Stimulated activated CD8-positive, alpha-beta memory T cell treated with anti-CD3 and anti-CD28 coated beads, Interleukin-12 subunit alpha, Interleukin-12 subunit beta, amount 100 ng/mL, for 4 hours (primary cell): Measurements from ENCODE around the gene DCC.

Experiments used
- DNase-seq: peaks from one replicate; pipeline ENCODE4 v3.0.0-alpha.2; 2020; ENCODE audit warnings: low read depth

The DCC gene

DNA sequence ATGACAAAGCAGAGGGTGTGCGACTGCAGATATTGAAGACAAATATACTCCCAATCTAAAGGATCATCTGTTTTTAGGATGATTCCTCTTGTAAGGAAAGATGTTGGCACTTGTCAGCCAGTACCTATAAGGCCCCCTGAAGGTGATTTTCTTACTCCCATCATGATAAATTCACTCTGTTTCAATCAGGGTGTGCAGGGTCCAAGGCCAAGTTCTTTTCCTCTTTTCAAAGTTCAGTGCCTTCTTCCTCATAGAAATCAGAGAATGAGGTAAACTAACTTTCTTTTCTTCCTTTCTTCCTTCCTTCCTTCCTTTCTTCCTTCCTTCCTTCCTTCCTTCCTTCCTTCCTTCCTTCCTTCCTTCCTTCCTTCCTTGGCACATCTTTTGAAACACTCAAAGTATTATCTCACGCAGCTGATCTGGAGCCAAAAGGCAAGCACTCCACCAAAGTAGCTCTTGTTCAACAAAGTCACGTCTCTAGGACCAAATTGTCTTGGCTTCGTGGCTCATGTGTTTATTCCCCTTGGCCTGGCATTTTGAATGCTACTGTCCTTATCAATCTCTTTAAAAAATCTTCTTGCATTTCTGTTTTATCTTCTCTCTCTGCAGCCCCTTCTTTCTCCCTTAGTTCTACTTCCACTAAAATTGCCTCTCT, 87.7 kb downstream of the DCC start:
- DNase-seq: no peak

DNA sequence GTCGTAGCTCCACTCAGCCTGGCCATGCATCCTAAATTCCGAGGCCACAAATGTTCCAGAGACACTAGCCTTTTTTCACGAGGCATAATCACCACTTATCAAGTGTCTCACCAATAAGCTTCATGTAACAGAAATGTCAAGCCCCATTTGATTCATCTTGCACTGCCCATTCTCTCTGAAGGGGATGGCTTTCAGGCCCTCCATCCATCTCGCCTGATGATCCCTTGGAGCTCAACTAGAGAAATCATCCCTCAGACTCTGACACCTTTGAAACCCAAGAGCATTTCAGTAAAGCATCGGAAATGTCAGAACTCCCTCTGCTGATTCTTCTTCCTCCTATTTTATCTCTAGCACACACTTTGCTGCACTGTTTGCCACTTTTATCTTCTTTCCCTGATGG, 91.7 kb downstream of the DCC start:
- DNase-seq: no peak

DNA sequence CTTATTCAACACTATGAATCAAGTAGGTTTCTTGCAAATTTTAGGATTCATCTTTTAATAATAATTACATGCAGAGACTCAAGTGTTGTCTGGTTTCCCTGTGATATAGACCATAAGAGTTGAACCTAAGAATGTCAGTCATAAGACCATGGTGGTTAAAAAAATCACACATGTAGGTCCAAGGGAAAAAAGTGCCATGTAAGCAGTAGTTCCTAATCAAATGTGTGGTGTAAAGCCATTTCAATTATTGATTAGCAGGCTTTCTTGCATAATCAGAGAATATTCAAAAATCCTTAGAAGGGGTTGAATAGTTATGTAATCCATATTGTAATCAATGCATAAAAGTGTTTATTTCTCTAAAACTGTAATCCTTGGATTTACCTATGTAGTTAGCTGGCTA, 93.8 kb downstream of the DCC start:
- DNase-seq: no peak

DNA sequence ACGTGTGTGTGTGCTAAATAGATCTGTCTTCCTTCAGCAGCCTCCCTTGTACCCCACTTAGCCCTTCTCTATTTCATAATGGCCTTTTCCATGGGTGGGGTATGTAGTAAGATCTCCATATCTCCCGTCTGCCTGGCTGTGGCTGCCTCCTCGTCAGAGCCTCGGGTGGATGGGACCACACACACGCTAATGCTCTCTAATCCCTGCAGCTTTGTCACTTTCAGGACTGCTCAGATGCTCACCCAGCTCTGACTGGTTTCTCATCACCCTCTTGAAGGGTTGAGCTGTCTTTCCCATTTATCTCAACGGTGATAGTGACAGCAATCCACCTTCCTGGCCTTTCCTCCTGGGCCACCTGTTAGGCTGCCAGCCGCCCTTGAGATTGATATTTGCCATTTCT, 95.3 kb downstream of the DCC start:
- no peak for DNase-seq

DNA sequence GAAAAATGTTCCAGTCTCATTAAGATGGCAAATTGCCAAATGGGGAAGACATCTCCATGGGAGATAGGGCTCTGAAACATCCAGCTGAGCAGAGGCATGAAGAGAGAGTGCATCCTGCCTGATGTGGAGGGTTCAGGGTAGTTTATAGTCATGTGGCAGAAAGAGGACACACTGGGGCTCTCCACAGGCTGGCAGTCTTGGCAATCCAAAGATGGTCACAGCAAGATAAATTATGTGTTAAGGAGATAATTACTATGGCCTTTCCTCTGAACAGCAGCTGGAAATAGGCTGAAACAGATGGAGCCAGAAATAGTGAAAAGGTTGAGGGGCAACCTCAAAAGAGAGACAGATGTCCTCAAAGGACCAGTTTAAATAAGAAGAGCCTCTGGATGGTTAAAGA, 97.2 kb downstream of the DCC start:
- DNase-seq: no peak

DNA sequence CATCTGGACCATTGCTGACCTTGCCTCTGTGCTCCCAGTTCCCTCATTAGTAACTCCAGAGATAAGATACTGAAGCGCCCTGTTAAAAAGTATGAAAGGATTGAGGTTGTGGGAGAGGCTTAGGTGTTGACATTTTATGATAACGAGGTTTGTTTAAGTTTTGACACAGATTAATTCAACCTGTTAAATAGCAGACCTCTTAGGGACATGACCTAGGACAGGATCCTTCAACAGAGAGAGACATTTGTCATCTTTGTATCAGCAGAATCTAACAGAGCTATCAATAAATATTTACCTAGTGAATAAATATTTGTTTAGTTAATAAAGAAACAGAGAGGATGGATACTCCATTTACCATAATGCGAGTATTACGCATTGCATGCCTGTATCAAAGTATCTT, 99.5 kb downstream of the DCC start:
- no peak for DNase-seq

DNA sequence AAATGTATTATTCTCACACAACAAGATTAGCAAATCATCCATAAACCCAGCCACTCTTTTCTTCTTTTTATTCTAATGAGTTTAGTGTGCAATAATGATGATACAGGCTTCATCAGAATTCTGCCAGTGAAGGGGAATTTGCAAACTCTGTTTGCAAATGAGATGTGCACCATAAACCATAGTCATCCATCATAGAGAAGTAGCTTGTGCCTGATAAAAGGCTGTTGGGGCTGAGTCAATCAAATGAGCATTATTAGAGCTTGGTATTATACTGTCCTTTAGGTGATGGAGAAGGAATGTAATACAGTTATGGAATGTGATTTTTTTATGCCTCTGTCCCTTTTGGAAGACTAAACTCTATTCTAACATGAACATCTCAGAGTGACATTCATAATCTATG, 101.8 kb downstream of the DCC start:
- no peak for DNase-seq

DNA sequence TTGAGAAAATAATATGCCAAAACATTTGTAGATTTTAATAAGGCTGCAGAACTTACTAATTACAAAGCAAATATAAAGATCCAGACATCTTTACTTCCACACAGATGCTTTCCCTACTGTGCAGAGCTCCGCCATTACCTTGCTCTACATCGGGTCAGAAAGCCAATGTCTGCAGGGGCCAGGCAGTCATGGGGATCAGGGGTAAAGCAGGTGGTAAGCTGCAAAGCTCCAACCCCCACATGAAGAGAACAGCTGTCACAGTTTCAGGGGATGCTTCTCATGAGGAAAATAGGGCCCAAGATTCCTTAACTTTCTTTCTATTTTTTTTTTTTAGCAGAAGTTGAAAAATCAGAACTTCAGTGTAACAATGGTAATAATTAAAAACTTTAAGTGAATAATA, 102.7 kb downstream of the DCC start:
- DNase-seq: no peak

DNA sequence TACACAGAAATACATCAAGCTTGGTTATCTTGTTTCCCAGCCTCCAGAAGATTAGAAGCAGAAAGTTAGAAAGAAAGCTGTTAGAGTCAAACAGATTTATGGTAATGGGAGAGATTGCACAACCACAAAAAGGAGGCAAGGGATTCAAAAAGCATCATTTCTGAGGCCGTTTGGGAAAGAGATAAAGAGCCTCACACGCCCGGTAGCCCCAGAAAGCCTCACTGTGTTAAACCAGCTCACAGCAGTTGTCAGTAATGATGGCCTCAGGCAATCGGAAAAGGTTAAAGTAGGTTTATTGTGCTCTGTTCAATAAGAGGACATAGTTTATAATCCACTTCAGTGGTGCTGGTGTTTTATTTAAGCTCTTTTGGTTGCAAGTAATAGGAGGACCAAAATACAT, 111.3 kb downstream of the DCC start:
- no peak for DNase-seq

DNA sequence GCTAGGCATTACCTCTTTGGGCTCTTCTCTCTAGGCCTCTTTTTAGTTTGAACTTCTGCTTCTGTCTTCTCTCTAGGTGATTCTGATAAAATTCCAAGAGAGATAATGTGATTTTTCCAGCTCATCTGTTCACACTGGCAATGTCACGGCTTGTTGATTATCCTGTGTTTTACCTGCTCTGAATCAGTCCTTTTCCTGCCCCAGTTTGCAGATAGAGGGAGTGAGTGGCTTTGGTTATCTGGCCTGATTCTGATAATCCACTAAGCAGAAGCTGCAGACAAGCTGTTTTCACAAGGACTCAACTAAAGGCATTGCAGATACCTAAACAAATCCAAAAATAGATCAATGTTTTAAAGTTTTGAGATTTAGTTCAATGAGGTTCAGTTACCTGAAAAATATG, 111.9 kb downstream of the DCC start:
- DNase-seq: no peak

DNA sequence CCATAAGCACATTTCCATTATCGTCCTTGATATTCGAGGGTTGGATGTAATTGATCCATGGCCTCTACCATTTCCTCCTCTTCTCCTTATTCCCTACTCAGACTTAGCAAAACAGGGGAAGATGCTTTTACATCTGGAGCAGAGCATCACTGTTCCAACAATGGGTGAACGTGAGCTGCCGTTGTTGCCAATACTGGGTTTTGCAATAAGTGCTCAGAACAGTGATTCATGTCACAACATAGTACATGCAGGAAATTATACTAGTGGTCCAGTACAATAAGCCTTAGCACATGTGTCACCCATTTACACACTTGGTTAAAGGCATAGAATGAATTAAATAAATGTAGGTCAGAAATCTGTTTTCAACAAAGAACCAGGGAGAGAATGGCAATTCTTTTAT, 112.4 kb downstream of the DCC start:
- no peak for DNase-seq

DNA sequence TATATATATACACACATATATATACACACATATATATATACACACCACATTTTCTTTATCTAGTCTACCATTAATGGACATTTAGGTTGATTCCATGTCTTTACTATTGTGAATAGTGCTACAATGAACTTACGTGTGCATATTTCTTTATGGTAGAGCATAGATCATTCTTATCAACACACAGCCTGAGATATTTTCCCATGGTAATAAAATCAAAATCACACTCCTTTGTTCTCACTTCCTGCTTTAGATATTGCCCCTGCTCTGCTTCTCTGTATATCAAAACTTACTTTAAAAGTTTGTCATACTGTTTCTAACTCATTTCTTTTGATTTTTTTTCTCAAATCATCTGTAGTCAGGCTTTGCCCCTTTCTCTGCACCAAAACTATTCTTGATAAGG, 119.9 kb downstream of the DCC start:
- DNase-seq: no peak

DNA sequence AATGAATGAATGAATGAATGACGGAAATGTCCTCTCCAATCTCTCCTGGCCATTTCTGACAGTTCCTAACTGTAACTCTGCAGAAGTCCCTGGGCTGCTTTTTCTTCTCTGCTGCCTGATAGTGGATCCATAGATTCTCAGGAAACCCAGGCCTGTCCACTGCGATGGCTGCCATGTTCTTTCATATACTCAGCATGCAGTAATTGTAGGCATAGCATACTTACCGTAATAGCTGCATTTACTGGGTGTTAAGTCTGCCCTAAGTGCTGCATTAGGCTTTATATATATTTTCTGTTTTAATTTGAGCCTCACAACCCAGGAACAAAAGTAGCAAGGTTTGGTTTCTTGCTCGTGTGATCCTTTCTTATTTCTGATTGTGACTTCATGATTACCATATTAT, 122.9 kb downstream of the DCC start:
- DNase-seq: no peak

DNA sequence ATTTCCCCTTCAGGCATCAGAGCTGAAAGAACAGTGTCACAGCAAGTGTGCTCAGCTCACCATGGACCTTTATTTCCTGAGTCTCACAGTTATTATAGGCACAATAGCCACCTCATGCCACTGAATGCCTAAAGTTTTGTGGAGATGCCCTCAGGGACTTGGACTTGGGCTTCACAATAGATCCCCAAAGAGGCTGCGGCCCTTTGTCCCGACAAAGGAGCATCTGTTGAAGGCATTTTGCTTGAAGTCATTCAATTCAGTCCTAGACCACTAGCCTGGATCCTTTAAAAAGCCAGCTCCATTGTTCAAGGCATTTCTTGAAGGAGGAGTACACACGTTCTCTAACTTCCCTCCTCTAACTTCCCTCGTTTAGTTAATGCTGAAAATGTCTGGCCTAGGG, 125.4 kb downstream of the DCC start:
- DNase-seq: no peak

DNA sequence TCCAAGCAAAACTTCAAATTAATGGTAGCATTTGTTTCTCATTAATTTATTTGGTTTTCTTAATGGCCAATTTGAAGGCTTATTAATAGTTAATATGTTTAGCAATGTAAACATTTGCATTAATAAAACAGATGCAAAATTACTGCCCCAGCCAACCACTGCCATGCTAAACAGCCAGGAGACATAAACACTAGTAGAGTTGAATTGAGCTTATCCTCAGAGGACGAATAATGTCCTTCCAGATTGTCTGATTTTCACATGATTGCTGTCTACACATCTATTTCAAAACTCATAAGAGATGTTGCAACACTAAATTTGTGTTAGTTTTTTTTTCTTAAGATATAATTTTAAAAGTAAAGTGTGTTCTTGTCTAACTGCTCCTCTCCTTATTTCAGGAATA, 128.5 kb downstream of the DCC start:
- DNase-seq: no peak

DNA sequence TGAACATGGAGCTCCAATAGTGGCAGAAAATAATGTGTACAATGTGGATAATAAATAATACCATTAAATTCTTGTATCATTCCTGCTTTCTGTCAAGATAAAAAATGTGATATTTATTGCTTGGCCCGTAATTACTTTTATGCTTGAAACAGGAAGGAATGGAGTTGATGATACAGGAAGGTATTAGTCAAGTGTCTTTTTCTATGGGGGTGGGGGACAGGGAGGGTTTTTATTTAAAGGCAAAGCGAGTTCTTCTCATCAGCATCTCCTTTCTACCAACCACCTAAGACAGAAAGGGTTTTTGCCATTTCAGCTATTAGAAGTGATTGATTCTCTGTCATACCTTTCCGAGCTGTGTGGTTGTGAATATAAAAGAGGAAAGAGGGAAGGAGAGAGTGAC, 135.3 kb downstream of the DCC start:
- no peak for DNase-seq

DNA sequence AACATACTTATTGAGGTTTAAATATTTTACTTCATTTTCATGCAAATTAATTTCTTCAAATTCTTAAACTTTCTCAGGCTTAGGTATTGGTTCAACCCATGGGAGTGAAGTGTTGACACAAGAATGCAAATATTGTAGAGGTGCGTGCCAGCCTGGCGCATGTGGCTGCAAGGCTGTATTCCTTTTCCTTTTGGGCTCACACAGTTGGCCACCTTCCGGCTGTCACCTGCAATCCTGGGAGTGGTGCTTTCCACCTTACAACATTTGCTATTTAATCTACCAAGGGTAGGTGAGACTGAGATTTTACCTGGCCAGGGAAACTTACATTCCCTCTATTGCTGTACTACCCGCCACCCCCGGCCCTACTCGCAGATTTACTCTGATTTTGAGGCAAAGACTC, 141.1 kb downstream of the DCC start:
- no peak for DNase-seq

DNA sequence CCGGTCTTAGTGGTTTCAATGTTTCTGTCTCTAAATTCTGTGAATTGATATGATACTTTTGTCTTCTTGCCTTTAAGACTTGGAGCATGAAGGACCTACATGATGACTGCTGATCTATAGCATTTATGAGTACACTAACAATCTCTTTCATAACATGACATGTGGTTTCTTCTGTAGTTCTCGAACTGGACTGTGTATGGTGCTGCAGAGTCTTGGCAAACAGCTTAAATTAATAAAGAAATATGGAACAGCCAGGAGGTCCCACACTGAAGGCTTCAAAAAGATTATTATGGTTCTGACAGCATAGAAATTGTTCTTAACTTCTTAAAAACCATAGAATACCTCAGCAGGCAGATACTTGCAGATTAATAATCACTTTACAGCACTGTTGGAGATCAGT, 145.0 kb downstream of the DCC start:
- no peak for DNase-seq

DNA sequence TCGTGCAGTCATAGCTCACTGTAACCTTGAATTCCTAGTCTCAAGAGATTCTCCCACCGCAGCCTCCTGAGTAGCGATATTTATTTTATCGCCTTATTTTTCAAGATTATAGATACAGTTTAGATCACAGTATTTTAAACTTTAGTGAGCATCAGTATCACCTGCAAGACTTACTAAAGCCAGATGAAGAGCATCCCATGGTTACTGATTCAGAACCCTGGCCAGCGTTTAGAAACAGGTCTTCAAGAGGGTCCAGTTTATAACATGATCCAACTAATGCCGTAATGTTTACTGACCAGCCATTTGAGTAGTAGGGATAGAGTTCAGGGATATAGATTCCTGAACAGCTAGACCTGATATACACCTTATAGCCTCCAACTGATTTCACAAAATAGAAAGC, 146.1 kb downstream of the DCC start:
- no peak for DNase-seq

DNA sequence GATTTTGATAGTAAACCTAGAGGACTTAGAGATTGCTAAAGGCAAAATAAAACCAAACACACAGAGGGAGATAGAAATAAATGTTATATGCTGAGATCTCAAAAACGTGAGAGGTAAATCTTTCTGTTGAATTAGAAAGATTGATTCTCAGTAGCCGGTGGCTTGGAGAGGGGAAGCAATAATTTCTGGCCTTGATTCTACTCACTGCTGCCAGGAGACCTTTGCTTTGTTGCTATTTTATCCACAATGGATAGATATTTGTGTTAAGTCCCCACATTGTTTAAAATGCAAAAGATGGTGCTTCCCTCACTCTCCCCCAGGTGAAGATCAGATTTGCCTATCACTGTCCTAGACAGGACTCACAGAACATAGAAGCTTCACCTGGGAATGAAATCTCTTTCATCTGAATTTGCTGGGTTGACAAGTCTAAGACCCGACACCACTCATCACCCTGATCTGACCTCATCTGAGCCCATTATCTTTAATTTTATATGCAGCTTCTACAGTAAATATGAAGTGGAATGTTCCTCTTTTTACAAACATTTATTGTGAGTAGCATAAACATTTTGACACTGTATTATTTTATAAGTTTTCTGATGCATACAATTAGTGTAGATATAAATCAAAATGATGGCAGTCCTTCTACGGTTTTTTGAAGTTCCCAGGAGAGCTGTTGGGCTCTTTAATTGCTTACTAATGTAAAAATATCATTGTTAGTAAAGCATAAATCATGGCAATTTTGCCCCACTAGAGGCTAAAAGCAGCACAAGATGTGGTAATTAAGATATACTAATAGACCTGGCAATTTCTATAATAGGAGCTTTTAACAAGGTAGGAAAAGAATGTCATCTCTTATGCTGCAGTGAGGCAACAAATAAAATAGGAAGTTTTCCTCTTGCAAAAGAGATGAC, 149.7 kb downstream of the DCC start:
- DNase-seq: no peak

DNA sequence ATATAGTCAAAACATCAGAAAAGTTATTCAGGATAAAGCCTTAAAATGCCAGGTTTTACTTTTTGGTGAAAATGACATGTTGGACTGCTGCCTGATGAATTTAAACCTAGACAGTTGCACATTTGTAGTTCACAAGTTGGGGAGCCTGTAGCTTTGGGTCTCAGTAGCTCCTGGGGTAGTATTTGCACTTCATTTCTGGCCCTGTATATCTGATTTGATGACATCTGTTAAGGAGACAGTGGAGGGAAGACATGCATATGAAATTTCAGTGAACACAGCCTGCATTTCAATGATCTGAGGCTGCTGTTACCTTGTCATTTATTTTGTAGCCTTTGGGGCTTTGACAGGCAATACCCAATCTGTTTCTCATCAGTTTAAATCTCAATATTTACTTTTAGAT, 156.4 kb downstream of the DCC start:
- no peak for DNase-seq

DNA sequence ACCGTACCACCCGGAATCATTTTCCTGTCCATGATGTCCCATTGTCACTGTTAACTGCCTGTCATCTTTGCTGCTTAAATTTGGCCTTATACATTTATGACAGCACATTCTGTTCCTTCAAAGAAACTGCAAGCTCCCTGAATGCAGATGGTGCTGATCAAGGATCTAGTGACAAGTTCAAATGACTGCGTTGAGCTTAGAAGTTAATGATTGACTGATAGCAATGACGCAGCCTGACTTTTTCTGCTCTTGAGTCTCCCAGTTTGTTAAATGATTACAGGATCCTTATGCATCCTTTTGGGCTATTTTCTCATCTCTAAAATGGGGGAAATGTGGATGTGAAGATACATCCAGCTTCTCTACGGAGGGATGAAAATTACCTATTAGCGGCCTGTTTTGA, 159.0 kb downstream of the DCC start:
- no peak for DNase-seq

DNA sequence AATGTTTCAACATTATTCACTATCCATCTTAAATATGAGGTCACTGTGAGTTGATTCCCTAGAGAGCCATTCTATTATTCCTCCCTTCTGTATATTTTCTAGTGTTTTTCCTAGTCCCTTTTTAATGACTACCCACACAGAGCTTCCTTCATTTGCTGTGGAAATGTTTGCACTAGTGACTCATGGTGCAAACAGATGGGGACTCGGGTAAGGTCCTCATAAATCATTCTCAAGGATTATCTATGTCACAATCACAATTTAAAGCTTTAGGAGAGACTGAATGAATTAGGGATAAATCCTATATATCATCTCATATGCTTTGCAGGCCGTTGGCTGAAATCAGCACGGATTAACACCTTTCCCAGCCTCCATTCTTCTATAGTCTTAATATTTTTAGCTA, 159.6 kb downstream of the DCC start:
- no peak for DNase-seq

DNA sequence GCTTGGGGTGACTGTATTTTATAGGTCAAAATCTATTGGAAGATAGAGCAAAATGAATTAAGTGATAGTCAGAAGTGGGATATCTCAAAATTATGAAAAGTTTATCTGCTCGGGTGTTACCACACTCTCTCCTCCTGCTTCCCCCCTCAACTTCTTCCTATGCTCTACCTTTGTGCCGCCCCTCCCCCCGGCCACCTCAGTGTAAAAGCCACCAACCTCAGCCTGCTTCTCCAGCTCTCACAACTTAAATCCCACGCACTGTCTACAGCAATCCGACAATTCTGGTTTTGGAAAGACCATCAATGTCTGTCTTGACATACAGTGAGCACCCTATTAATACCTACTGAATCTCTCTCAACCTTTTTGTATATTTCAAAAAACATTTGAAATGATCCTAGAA, 164.6 kb downstream of the DCC start:
- DNase-seq: no peak
